ENCODE results near the gene CDC6. TPM values are rescaled to one million over a fixed set of nuclear protein-coding genes. Genes with fewer than 3 reads are reported as not detected.

CDC6 gene
- total RNA-seq, 1 experiment from 2014 or later = 44.9 TPM

- H2AFZ ChIP-seq = no peak overlapping the region
- H4K20me1 ChIP-seq (ENCODE audit: insufficient read depth) = 0 out of 2 replicates have a peak, but pooled peaks cover 4% of the 10 kb centered on the region
- H3F3A ChIP-seq (ENCODE audit: insufficient read depth, low read depth) = peaks cover 25% of the 10 kb centered on the region
- no peaks in the 10 kb centered on the region for H3K9me2 ChIP-seq (ENCODE audit: insufficient read depth)
- no peak overlapping the region for H3K4me2 ChIP-seq
- intact Hi-C loops (cut with micrococcal nuclease; ENCODE audit: unreplicated experiment) = no loop called here
- H3K4me3 ChIP-seq = no peak overlapping the region
- BruUV-seq (replicated peaks) = no TSS peak
- peaks cover 33% of the 10 kb centered on the region for H3K4me1 ChIP-seq (replicated peaks; ENCODE audit: insufficient read depth)
- no peaks in the 10 kb centered on the region for H3K36me3 ChIP-seq (ENCODE audit: low read depth)
- ChIA-PET CTCF (no interaction called here), POLR2A (ENCODE audit: unreplicated experiment) (no interaction called here)
- no peaks in the 10 kb centered on the region for H3K27me3 ChIP-seq (ENCODE audit: insufficient read depth, low read depth)
- peaks cover 51% of the 10 kb centered on the region for H3K79me2 ChIP-seq (ENCODE audit: low read depth)
- no peak for DNase-seq
- H3K27ac ChIP-seq = no peak overlapping the region
- TF ChIP-seq, protein P1, sequence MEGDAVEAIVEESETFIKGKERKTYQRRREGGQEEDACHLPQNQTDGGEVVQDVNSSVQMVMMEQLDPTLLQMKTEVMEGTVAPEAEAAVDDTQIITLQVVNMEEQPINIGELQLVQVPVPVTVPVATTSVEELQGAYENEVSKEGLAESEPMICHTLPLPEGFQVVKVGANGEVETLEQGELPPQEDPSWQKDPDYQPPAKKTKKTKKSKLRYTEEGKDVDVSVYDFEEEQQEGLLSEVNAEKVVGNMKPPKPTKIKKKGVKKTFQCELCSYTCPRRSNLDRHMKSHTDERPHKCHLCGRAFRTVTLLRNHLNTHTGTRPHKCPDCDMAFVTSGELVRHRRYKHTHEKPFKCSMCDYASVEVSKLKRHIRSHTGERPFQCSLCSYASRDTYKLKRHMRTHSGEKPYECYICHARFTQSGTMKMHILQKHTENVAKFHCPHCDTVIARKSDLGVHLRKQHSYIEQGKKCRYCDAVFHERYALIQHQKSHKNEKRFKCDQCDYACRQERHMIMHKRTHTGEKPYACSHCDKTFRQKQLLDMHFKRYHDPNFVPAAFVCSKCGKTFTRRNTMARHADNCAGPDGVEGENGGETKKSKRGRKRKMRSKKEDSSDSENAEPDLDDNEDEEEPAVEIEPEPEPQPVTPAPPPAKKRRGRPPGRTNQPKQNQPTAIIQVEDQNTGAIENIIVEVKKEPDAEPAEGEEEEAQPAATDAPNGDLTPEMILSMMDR (conservative IDR thresholded peaks at IDR 0.05) = no peak
- no peak for TF ChIP-seq EZH2 (IDR thresholded peaks at IDR 0.05; ENCODE audit: low read depth)
- no peaks in the 10 kb centered on the region for H3K9me3 ChIP-seq (ENCODE audit: insufficient read depth, low read depth)
Measured at GRCh38 chr17:40338058-40338457, 50.4 kb downstream of the CDC6 start.

DNA sequence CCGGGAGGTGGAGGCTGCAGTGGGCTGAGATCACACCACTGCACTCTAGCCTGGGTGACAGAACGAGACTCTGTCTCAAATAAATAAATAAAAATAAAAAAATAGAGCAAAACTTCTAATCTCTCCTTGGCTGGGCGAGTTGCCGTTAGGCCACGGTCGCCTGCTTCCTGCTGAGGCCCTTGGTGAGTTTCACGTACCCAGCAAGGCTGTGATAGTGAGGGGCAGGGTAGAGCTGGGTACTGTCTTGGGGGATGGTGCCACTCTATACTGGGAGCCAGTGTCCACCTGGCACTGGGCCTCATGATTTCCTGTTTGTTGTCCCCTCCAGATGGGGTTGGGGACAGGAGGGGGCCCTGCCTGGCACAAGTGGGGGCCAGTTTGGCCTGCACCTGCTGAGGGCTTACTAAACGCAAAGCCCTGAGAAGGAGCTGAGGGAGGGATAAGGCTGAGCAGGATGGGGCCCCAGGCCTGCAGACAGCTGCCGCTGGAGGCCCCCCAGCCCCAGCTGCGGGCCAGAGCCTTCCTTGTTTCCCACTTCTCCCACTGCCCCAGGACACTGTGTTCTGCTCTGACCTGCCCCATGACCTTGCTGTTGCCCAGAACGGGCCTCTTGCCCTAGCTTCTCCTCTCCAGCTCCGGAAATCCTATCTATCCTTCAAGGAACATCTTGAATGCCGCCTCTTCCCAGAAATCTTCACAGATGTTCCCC lies 51.4 kb downstream of the CDC6 start:
- Histone ChIP-seq H4K20me1 (ENCODE audit: insufficient read depth) (0 out of 2 replicates have a peak, but pooled peaks cover 2% of the 10 kb centered on the region), H3F3A (ENCODE audit: insufficient read depth, low read depth) (peaks cover 24% of the 10 kb centered on the region), H3K9me2 (ENCODE audit: insufficient read depth) (no peaks in the 10 kb centered on the region), H3K27ac (no peak overlapping the region), H3K36me3 (ENCODE audit: low read depth) (no peaks in the 10 kb centered on the region), H3K79me2 (ENCODE audit: low read depth) (peaks cover 61% of the 10 kb centered on the region), H2AFZ (no peak overlapping the region), H3K9me3 (ENCODE audit: insufficient read depth, low read depth) (no peaks in the 10 kb centered on the region), H3K4me3 (no peak overlapping the region), H3K4me1 (replicated peaks; ENCODE audit: insufficient read depth) (peaks cover 25% of the 10 kb centered on the region), H3K4me2 (no peak overlapping the region), H3K27me3 (ENCODE audit: insufficient read depth, low read depth) (no peaks in the 10 kb centered on the region)
- POLR2A ChIA-PET (ENCODE audit: unreplicated experiment) = no interaction called here
- no peak for DNase-seq
- no TSS peak for BruUV-seq (replicated peaks)
- intact Hi-C loops (cut with micrococcal nuclease; ENCODE audit: unreplicated experiment) = no loop called here
- no peak for TF ChIP-seq EZH2 (IDR thresholded peaks at IDR 0.05; ENCODE audit: low read depth)
- TF ChIP-seq, protein P1 (conservative IDR thresholded peaks at IDR 0.05) = no peak
- CTCF ChIA-PET = interaction anchor here (0.6 to 0.7 kb wide), 2 partner anchors 15 to 725 kb away, joined by 5 to 14 read pairs; no protein-coding TSS in a partner anchor

GRCh38 chr17:40340327-40340726 lies 52.6 kb downstream of the CDC6 start:
- CTCF ChIA-PET = no interaction called here

More at GRCh38 chr17:40340327-40340726, 52.6 kb downstream of the CDC6 start:
- no peaks in the 10 kb centered on the region for H3K36me3 ChIP-seq (ENCODE audit: low read depth)
- H3K4me3 ChIP-seq = peak overlapping the region; percentile 65; the same call in 1 of the 2 replicates
- no peaks in the 10 kb centered on the region; the same call in 1 of the 2 replicates for H4K20me1 ChIP-seq (ENCODE audit: insufficient read depth)
- peaks cover 62% of the 10 kb centered on the region for H3K79me2 ChIP-seq (ENCODE audit: low read depth)
- intact Hi-C loops (cut with micrococcal nuclease; ENCODE audit: unreplicated experiment) = loop anchor here (2.0 kb wide), 2 partner anchors 22 to 30 kb away; no protein-coding TSS in a partner anchor
- H3K9me2 ChIP-seq (ENCODE audit: insufficient read depth) = no peaks in the 10 kb centered on the region
- DNase-seq = no peak
- H3K4me2 ChIP-seq = peak overlapping the region; percentile 82
- H3K9me3 ChIP-seq (ENCODE audit: insufficient read depth, low read depth) = no peaks in the 10 kb centered on the region
- no peak for TF ChIP-seq EZH2 (IDR thresholded peaks at IDR 0.05; ENCODE audit: low read depth)
- TF ChIP-seq, protein P1 (conservative IDR thresholded peaks at IDR 0.05) = no peak
- POLR2A ChIA-PET (ENCODE audit: unreplicated experiment) = no interaction called here
- BruUV-seq (replicated peaks) = no TSS peak
- peaks cover 17% of the 10 kb centered on the region for H3K4me1 ChIP-seq (replicated peaks; ENCODE audit: insufficient read depth)
- no peaks in the 10 kb centered on the region for H3K27me3 ChIP-seq (ENCODE audit: insufficient read depth, low read depth)
- peaks cover 23% of the 10 kb centered on the region for H3F3A ChIP-seq (ENCODE audit: insufficient read depth, low read depth)
- peak overlapping the region; percentile 49 for H3K27ac ChIP-seq
- H2AFZ ChIP-seq = no peak overlapping the region
